Measurements from ENCODE around the gene ZRANB3. TPM values are rescaled to one million over a fixed set of nuclear protein-coding genes. Genes with fewer than 3 reads are reported as not detected.

The ZRANB3 gene
- total and polyA plus RNA-seq, 8 donors, result 0.91 to 6.1 (median 4.1) TPM

DNA sequence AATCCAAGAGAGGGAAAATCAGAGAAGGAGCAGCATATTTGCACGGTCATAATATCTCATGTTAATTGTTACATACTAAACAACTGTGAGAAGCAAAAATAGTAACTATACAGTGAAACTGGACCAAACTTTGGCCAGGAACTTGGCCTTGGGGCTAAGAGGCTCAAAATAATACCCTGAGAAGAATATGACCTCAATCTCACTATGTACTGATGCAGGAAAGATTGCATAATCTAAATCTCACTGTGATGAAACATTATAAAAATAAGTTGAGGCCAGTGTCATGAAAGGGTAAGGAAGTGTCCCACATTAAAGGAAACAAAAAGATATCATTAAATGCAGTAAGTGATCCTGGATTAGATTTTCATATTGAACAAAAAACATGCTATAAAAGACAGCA lies 36.5 kb downstream of the ZRANB3 start:
- no peak for ATAC-seq

DNA sequence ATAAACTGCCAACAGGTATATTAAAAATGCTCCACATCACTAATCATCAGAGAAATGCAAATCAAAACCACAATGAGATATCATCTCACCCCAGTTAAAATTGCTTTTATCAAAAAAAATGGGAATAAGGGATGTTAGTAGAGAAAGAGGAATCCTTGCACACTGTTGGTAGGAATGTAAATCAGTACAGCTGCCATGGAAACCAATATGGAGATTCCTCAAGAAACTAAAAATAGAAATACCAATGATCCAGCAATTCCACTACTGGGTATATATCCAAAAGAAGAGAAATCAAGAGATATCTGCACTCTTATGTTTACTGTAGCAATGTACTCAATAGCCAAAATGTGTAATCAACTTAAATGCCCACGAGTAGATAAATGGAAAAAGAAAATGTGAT lies 40.6 kb downstream of the ZRANB3 start:
- no peak for TF ChIP-seq CTCF (IDR thresholded peaks at IDR 0.05)
- DNase-seq, result no peak
- Histone ChIP-seq H3K27me3 (no peaks in the 10 kb centered on the region), H3K9me3 (no peaks in the 10 kb centered on the region), H3K27ac (no peak overlapping the region), H3K4me3 (no peak overlapping the region), H3K36me3 (no peaks in the 10 kb centered on the region), H3K4me1 (no peaks in the 10 kb centered on the region)
- 73 to 92% methylated on average over 1 of the region's 1 CpG for whole genome bisulfite sequencing, 2 donors
- ATAC-seq, result no peak
- intact Hi-C loops (cut with DNase I), result no loop called here
- FAIRE-seq, result no peak

More for the DNA sequence above, 36.5 kb downstream of the ZRANB3 start:
- intact Hi-C loops (cut with DNase I), result no loop called here
- H3K27me3 ChIP-seq, result no peaks in the 10 kb centered on the region
- no peak for TF ChIP-seq CTCF (IDR thresholded peaks at IDR 0.05)
- WGBS, 2 donors, result 85 to 94% methylated on average over 1 of the region's 1 CpG
- no peak overlapping the region for H3K27ac ChIP-seq
- peaks cover 0 to 7% (median 0%) of the 10 kb centered on the region in 3 donors for H3K36me3 ChIP-seq
- no peak overlapping the region for H3K4me3 ChIP-seq
- H3K9me3 ChIP-seq, result peaks cover 0 to 6% (median 0%) of the 10 kb centered on the region in 4 donors
- H3K4me1 ChIP-seq, result no peaks in the 10 kb centered on the region
- DNase-seq, result no peak
- no peak for FAIRE-seq

DNA sequence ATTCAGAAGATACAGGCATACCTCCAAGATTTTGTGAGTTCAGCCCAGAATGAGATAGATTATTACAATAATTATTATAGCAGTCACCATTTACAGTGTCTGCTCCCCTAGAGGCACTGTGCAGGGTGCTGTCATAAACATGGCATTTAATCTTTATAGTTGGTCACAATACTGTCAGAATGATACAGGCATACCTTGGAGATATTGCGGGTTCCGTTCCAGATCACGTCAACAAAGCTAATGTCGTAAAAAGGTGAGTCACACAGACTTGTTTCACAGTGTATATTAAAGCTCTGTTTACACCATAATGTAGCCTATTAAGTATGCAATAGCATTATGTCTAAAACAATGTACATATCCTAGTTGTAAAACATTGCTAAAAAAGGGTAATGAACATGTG lies 45.6 kb downstream of the ZRANB3 start:
- Histone ChIP-seq H3K4me3 (no peak overlapping the region), H3K9me3 (no peaks in the 10 kb centered on the region), H3K27ac (no peak overlapping the region), H3K27me3 (no peaks in the 10 kb centered on the region), H3K36me3 (no peaks in the 10 kb centered on the region), H3K4me1 (no peaks in the 10 kb centered on the region)
- WGBS, 2 donors, result 98 to 99% methylated on average over 4 of the region's 4 CpGs
- FAIRE-seq (no peak), DNase-seq (no peak), ATAC-seq (no peak)
- intact Hi-C loops (cut with DNase I), result no loop called here
- no peak for TF ChIP-seq CTCF (IDR thresholded peaks at IDR 0.05)

DNA sequence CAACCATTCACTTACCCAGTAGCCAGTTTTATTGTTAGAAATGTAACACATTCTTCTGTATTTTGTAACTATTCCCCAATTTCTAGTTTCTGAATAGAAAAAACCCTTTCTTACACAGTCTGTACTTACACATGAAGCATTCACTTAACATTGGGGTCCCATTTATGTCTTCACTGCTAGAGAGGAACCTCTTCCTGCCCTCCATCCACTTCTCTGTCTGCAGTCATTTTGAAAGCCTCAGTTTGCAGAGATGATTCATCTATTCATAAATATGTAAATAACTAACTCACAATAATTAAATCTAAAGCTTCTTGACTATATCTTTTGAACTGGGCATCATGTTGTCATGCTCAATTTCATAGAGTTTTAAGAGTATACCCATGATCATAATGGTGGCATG lies 55.9 kb downstream of the ZRANB3 start:
- FAIRE-seq (no peak), DNase-seq (no peak), ATAC-seq (no peak)
- no peak for TF ChIP-seq CTCF (IDR thresholded peaks at IDR 0.05)
- H3K4me3 ChIP-seq, result no peak overlapping the region
- no peaks in the 10 kb centered on the region for H3K27me3 ChIP-seq
- no peak overlapping the region for H3K27ac ChIP-seq
- H3K36me3 ChIP-seq, result no peaks in the 10 kb centered on the region
- no peaks in the 10 kb centered on the region for H3K4me1 ChIP-seq
- H3K9me3 ChIP-seq, result no peaks in the 10 kb centered on the region
- intact Hi-C loops (cut with DNase I), result no loop called here

GRCh38 chr2:135473567-135473966 lies 57.5 kb downstream of the ZRANB3 start:
- WGBS, 2 donors, result 23 to 53% methylated on average over 2 of the region's 2 CpGs
- DNase-seq, result no peak
- FAIRE-seq, result no peak
- peak in 1 of 4 donors; percentile 14 for TF ChIP-seq CTCF (IDR thresholded peaks at IDR 0.05)
- Histone ChIP-seq H3K4me3 (no peak overlapping the region), H3K27ac (no peak overlapping the region), H3K9me3 (no peaks in the 10 kb centered on the region), H3K4me1 (no peaks in the 10 kb centered on the region), H3K27me3 (no peaks in the 10 kb centered on the region), H3K36me3 (no peaks in the 10 kb centered on the region)
- intact Hi-C loops (cut with DNase I), result no loop called here
- peak in 2 of 4 donors; percentile 40 to 61 for ATAC-seq
